HG03139 (cell line): ENCODE results near the gene CPTP.

ENCODE experiments used
- ATAC-seq: cut with Tn5 transposase; IDR thresholded peaks from one replicate; pipeline ENCODE4 v1.9.1; 2021; ENCODE audit not compliant: unreplicated experiment

The CPTP gene

GRCh38 chr1:1324524-1325287 is at the start of gene CPTP, which contains the start of gene INTS11:
CPTP (plus strand) TSS chr1:1324802; CDS start chr1:1326911, 2,109 bp downstream.
INTS11 (minus strand) TSS chr1:1324660; CDS start chr1:1324608, 52 bp downstream.
- peak; percentile 66 for ATAC-seq

- ATAC-seq, result no peak
Measured at GRCh38 chr1:1274931-1275431, 49.6 kb upstream of the CPTP start.

- ATAC-seq, result no peak
Measured at GRCh38 chr1:1275836-1276235, 48.8 kb upstream of the CPTP start.

- no peak for ATAC-seq
Measured at GRCh38 chr1:1278620-1279019, 46.0 kb upstream of the CPTP start.

GRCh38 chr1:1279028-1279427 is 45.6 kb upstream of the CPTP start:
- ATAC-seq, result no peak

GRCh38 chr1:1280782-1281481 is 43.7 kb upstream of the CPTP start:
- no peak for ATAC-seq

GRCh38 chr1:1281533-1282321 is 42.9 kb upstream of the CPTP start:
- ATAC-seq, result no peak

GRCh38 chr1:1282998-1283397 is 41.6 kb upstream of the CPTP start:
- no peak for ATAC-seq

GRCh38 chr1:1283821-1284220 is 40.8 kb upstream of the CPTP start:
- ATAC-seq, result no peak

- ATAC-seq, result no peak
Measured at GRCh38 chr1:1284221-1285101, 40.1 kb upstream of the CPTP start.

- no peak for ATAC-seq
Measured at GRCh38 chr1:1285102-1285571, 39.5 kb upstream of the CPTP start.

- no peak for ATAC-seq
Measured at GRCh38 chr1:1285611-1286311, 38.8 kb upstream of the CPTP start.

- no peak for ATAC-seq
Measured at GRCh38 chr1:1286313-1287261, 38.0 kb upstream of the CPTP start.

- ATAC-seq, result no peak
Measured at GRCh38 chr1:1287288-1288110, 37.1 kb upstream of the CPTP start.

- ATAC-seq, result no peak
Measured at GRCh38 chr1:1290238-1290731, 34.3 kb upstream of the CPTP start.

- no peak for ATAC-seq
Measured at GRCh38 chr1:1291023-1291528, 33.5 kb upstream of the CPTP start.
